Placental pericyte (primary cell): ENCODE data around the gene IMP3. TPM values are rescaled to one million over a fixed set of nuclear protein-coding genes. Genes with fewer than 3 reads are reported as not detected.

Source experiments
- total RNA-seq: library from RNA; depleted of rRNA; stranded (reverse); fragments of >200 nt; gene quantifications from 2 replicates; pipeline ENCODE4 v1.2.3, GENCODE V29; 2012

IMP3 gene, protein sequence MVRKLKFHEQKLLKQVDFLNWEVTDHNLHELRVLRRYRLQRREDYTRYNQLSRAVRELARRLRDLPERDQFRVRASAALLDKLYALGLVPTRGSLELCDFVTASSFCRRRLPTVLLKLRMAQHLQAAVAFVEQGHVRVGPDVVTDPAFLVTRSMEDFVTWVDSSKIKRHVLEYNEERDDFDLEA
- 100 and 101 TPM in 2 replicates for total RNA-seq

GRCh38 chr15:75639709-75640482 lies at the start of gene IMP3:
Gene IMP3, minus strand, starts transcription at chr15:75640224. Its CDS starts 56 bp downstream, at chr15:75640168.

GRCh38 chr15:75647370-75648155 lies 7.5 kb upstream of the IMP3 start, which contains the start of gene SNX33:
Gene SNX33, plus strand, starts transcription at chr15:75647912. Its CDS starts 1,191 bp downstream, at chr15:75649103.

DNA sequence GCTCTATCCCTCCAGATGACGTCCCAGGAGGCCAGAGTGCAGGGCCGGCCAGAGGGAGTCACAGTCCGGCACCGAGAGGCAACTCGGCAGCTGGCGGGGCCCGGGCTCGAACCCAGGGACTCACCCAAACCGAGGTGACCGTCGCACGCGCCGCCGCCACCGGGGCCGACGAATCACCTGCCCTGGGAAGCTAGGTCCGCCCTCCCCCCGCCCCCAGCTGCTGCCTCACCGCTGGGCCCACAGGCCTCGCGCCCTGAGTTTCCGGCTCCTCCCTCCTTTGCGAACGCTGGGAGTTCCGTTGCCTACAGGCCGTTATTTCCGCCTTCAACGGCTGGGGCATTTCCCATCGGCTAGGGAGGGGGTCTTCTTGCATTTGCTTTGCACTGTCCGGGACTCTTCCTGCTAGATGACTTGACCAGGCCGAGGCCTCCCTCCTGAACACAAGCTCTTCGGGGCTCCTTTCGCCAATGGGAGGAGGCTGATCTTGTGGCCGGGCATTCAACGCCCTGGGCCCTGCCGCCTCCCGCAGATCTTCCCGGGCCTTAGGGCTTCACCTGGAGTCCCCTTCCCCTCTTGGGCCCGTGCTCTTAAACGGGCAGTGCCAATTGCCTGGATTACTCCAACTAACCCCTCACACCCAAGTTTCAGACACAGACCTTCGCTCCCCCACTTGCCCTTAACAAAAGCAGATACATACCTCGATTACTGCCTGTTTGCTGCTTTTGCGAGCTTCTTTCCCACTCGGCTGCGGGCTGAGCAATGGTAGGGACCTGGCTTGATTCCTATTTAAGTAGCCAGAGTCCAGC lies 14.3 kb downstream of the IMP3 start, which contains the start of gene SNUPN:
TSS of gene SNUPN (minus strand) at position 184 of the 806 bp plus-strand sequence. CDS start 4,674 bp downstream, outside the sequence.

Other genes with a start within 250 kb of the IMP3 start
- 35.2 and 42.5 TPM in 2 replicates for gene SIN3A, start 188.5 kb downstream of the IMP3 start, total RNA-seq
- 28.9 and 31.4 TPM in 2 replicates for gene PTPN9, start 60.9 kb downstream of the IMP3 start, total RNA-seq
- gene SNUPN, start 14.5 kb downstream of the IMP3 start, total RNA-seq = 20.6 and 34.8 TPM in 2 replicates
- gene SNX33, start 7.7 kb upstream of the IMP3 start, total RNA-seq = 22.5 and 28.2 TPM in 2 replicates
- gene CSPG4, start 72.6 kb upstream of the IMP3 start, total RNA-seq = 15.3 and 83.2 TPM in 2 replicates
- gene UBE2Q2, start 203.2 kb upstream of the IMP3 start, total RNA-seq = 47.7 and 62.3 TPM in 2 replicates